K562 (cell line): ENCODE data around the gene BIVM. TPM values are rescaled to one million over a fixed set of nuclear protein-coding genes. Genes with fewer than 3 reads are reported as not detected.

Experiments used
- ASH1L ChIP-seq: fragments of 450-650 bp; IDR thresholded peaks from 2 replicates; pipeline ENCODE4 v1.6.1; 2018; ENCODE audit warnings: borderline replicate concordance, mild to moderate bottlenecking, low read depth; ENCODE audit not compliant: partially characterized antibody
- ATF1 ChIP-seq, 2 experiments: fragments of 450-650 bp in 1 of 2; IDR thresholded peaks; 2 replicates each; pipeline ENCODE4 v1.6.1; 2016; ENCODE audit warnings: missing compliant biosample characterization in 1 of 2, missing genetic modification characterization in 1 of 2
- CXXC5 ChIP-seq: fragments of 250-450 bp; sonication (Bioruptor Pico); IDR thresholded peaks from 2 replicates; pipeline ENCODE4 v1.8.0; 2022; ENCODE audit warnings: inconsistent platforms, mild to moderate bottlenecking, moderate library complexity
- DIDO1 ChIP-seq: fragments of 450-650 bp; IDR thresholded peaks from 2 replicates; pipeline ENCODE4 v1.6.1; 2016; ENCODE audit warnings: low read depth, missing biosample characterization, missing genetic modification characterization
- DMBX1 ChIP-seq: fragments of 250-450 bp; sonication (Bioruptor Pico); IDR thresholded peaks from 2 replicates; pipeline ENCODE4 v1.8.0; 2022; ENCODE audit warnings: inconsistent platforms, mild to moderate bottlenecking, moderate library complexity, borderline replicate concordance
- ETV1 ChIP-seq: fragments of 450-650 bp; conservative IDR thresholded peaks from 2 replicates; pipeline ENCODE4 v1.6.1; 2016; ENCODE audit warnings: missing genetic modification characterization, control low read depth, low read depth, missing compliant biosample characterization
- FOS ChIP-seq: IDR thresholded peaks from 3 replicates; pipeline ENCODE4 v1.6.1; 2011; ENCODE audit not compliant: insufficient read length; ENCODE audit errors: extremely low read depth
- GABPB1 ChIP-seq: sonication (generic); formaldehyde crosslinking; IDR thresholded peaks from 2 replicates; pipeline ENCODE4 v1.8.0; 2022; ENCODE audit warnings: mild to moderate bottlenecking, missing genetic modification reagents
- GTF2A2 ChIP-seq: IDR thresholded peaks from 2 replicates; pipeline ENCODE4 v1.6.1; 2016; ENCODE audit warnings: mild to moderate bottlenecking, missing genetic modification characterization, missing compliant biosample characterization
- ILK ChIP-seq: fragments of 450-650 bp; IDR thresholded peaks from 2 replicates; pipeline ENCODE4 v1.6.1; 2016; ENCODE audit warnings: missing genetic modification characterization, low read depth, mild to moderate bottlenecking, missing compliant biosample characterization, moderate library complexity, borderline replicate concordance
- JUN ChIP-seq, 2 experiments: sonication (generic) in 1 of 2; formaldehyde crosslinking in 1 of 2; IDR thresholded peaks; 2 replicates each; pipeline versions ENCODE4 v1.6.1 to v1.8.0; 2012 to 2022; ENCODE audit warnings: borderline replicate concordance in 2 of 2, mild to moderate bottlenecking in 2 of 2, improper control_type of control experiment in 1 of 2, low read depth in 1 of 2, low read length in 1 of 2, missing genetic modification reagents in 1 of 2
- MAFG ChIP-seq: fragments of 450-650 bp; conservative IDR thresholded peaks from 2 replicates; pipeline ENCODE4 v1.6.1; 2016; ENCODE audit warnings: missing genetic modification characterization, missing compliant biosample characterization
- NCOA2 ChIP-seq, 2 experiments: fragments of 450-650 bp; IDR thresholded peaks; 2 replicates each; pipeline ENCODE4 v1.6.1; 2018; ENCODE audit warnings: mild to moderate bottlenecking in 2 of 2, moderate library complexity in 1 of 2; ENCODE audit not compliant: partially characterized antibody in 2 of 2
- RBFOX2 ChIP-seq: fragments of 200-400 bp; formaldehyde crosslinking; IDR thresholded peaks from 2 replicates; pipeline ENCODE4 v1.6.1; 2017; ENCODE audit warnings: low read depth, mild to moderate bottlenecking, low read length, moderate library complexity
- SRSF7 ChIP-seq: fragments of 200-400 bp; formaldehyde crosslinking; optimal IDR thresholded peaks from 2 replicates; pipeline ENCODE3; 2017; ENCODE audit warnings: mild to moderate bottlenecking, low read depth, low read length
- TAL1 ChIP-seq: fragments of 450-650 bp; IDR thresholded peaks from 2 replicates; pipeline ENCODE4 v1.6.1; 2016; ENCODE audit warnings: mild to moderate bottlenecking
- ZBED1 ChIP-seq: IDR thresholded peaks from 2 replicates; pipeline ENCODE4 v1.6.1; 2014
- ZC3H11A ChIP-seq: IDR thresholded peaks from 2 replicates; pipeline ENCODE4 v1.6.1; 2012; ENCODE audit warnings: low read depth, low read length, improper control_type of control experiment
- ZNF354B ChIP-seq: fragments of 250-450 bp; sonication (Bioruptor Pico); IDR thresholded peaks from 2 replicates; pipeline ENCODE4 v1.4.0; 2020
- ZNF395 ChIP-seq: fragments of 200-800 bp; sonication (Bioruptor generic); IDR thresholded peaks from 2 replicates; pipeline ENCODE4 v1.6.1; 2017; ENCODE audit warnings: missing genetic modification characterization, missing compliant biosample characterization
- polyA plus RNA-seq, 8 experiments: library from polyadenylated mRNA; depleted of rRNA in 4 of 8; stranded (reverse) in 5 of 8; unstranded in 3 of 8; fragments of >200 nt; fragmentation: Nextera tagmentation in 2 of 8; fragmentation: Illumina TruSeq in 1 of 8; extraction: Ambion mirVana in 2 of 8; extraction: Trizol in 1 of 8; gene quantifications; 2 replicates each; pipeline versions ENCODE4 v1.2.1 to v1.2.3, GENCODE V29; 2011 to 2014; ENCODE audit warnings: inconsistent platforms in 1 of 8, missing spikeins in 1 of 8
- total RNA-seq, 7 experiments: library from RNA; depleted of rRNA in 6 of 7; stranded (reverse); fragments of >200 nt in 6 of 7; fragmentation: Illumina TruSeq in 2 of 7; extraction: Trizol in 2 of 7; gene quantifications; 2 replicates each; pipeline versions ENCODE4 v1.2.1 to v1.2.3, GENCODE V29; 2011 to 2021; ENCODE audit warnings: low replicate concordance in 1 of 7
- TF ChIP-seq, protein P1 (sequence below): conservative IDR thresholded peaks from 2 replicates; pipeline ENCODE4 v1.6.1; 2011; ENCODE audit warnings: low read depth, mild to moderate bottlenecking, low read length; ENCODE audit not compliant: control insufficient read depth
- TF ChIP-seq, protein P2 (sequence below): fragments of 450-650 bp; IDR thresholded peaks from 2 replicates; pipeline ENCODE4 v1.6.1; 2014; ENCODE audit warnings: low read depth, mild to moderate bottlenecking, moderate library complexity, borderline replicate concordance
- TF ChIP-seq, protein P3 (sequence below): fragments of 250-450 bp; sonication (Bioruptor Pico); IDR thresholded peaks from 2 replicates; pipeline ENCODE4 v1.5.0; 2021

The BIVM gene
- total and polyA plus RNA-seq, 9 of the 15 experiments (the other 6 are each of a cell fraction or from before 2014, with no cell fraction given), result 3.6 to 23.1 (median 16.8) TPM

GRCh38 chr13:102798581-102799425 is at the start of gene BIVM, which contains the start of gene POGLUT2 (continued):
- TF ChIP-seq, protein P1, sequence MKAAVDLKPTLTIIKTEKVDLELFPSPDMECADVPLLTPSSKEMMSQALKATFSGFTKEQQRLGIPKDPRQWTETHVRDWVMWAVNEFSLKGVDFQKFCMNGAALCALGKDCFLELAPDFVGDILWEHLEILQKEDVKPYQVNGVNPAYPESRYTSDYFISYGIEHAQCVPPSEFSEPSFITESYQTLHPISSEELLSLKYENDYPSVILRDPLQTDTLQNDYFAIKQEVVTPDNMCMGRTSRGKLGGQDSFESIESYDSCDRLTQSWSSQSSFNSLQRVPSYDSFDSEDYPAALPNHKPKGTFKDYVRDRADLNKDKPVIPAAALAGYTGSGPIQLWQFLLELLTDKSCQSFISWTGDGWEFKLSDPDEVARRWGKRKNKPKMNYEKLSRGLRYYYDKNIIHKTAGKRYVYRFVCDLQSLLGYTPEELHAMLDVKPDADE, result peak; percentile 89; the same call in 1 of the 2 replicates
- TF ChIP-seq, protein P2, sequence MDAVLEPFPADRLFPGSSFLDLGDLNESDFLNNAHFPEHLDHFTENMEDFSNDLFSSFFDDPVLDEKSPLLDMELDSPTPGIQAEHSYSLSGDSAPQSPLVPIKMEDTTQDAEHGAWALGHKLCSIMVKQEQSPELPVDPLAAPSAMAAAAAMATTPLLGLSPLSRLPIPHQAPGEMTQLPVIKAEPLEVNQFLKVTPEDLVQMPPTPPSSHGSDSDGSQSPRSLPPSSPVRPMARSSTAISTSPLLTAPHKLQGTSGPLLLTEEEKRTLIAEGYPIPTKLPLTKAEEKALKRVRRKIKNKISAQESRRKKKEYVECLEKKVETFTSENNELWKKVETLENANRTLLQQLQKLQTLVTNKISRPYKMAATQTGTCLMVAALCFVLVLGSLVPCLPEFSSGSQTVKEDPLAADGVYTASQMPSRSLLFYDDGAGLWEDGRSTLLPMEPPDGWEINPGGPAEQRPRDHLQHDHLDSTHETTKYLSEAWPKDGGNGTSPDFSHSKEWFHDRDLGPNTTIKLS, result peak; percentile 87; the same call in 1 of the 2 replicates
- peak; percentile 89 for TF ChIP-seq FOS
- no peak for TF ChIP-seq NCOA2 (IDR thresholded peaks at IDR 0.05; ENCODE audit: partially characterized antibody in 2 of 2)
- TF ChIP-seq ZNF395 (CRISPR knock-in tag), result 0 out of 2 replicates have a peak, but pooled peaks have one; percentile 49
- no peak for TF ChIP-seq ZC3H11A
- no peak for TF ChIP-seq MAFG (tag)
- TF ChIP-seq GTF2A2 (tag), result no peak
- no peak for TF ChIP-seq DMBX1 (CRISPR knock-in tag)
- TF ChIP-seq DIDO1 (tag), result 0 out of 2 replicates have a peak, but pooled peaks have one; percentile 29
- TF ChIP-seq, protein P3, sequence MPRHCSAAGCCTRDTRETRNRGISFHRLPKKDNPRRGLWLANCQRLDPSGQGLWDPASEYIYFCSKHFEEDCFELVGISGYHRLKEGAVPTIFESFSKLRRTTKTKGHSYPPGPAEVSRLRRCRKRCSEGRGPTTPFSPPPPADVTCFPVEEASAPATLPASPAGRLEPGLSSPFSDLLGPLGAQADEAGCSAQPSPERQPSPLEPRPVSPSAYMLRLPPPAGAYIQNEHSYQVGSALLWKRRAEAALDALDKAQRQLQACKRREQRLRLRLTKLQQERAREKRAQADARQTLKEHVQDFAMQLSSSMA (CRISPR knock-in tag), result no peak
- TF ChIP-seq ZNF354B (CRISPR knock-in tag), result no peak
- no peak for TF ChIP-seq SRSF7
- no peak for TF ChIP-seq JUN (IDR thresholded peaks at IDR 0.05; ENCODE audit: borderline replicate concordance, low read depth, low read length)
- TF ChIP-seq JUN (CRISPR knock-in tag; IDR thresholded peaks at IDR 0.05; ENCODE audit: borderline replicate concordance), result no peak
- TF ChIP-seq CXXC5, result peak; percentile 96
- no peak for TF ChIP-seq TAL1
- TF ChIP-seq ASH1L, result peak; percentile 90
- TF ChIP-seq ATF1 (CRISPR knock-in tag; IDR thresholded peaks at IDR 0.05), result no peak
- peak; percentile 92 for TF ChIP-seq ATF1 (tag; IDR thresholded peaks at IDR 0.05)
- TF ChIP-seq RBFOX2, result peak; percentile 70
- TF ChIP-seq ILK (tag), result no peak
- TF ChIP-seq ZBED1, result no peak
- 0 out of 2 replicates have a peak, but pooled peaks have one; percentile 22 for TF ChIP-seq ETV1 (tag)
- peak; percentile 52; the same call in 1 of the 2 replicates for TF ChIP-seq GABPB1 (CRISPR knock-in tag)
